HL-60 (cell line): ENCODE results near the gene KCNJ16.

Experiments used
- POLR2AphosphoS5 ChIP-seq: IDR thresholded peaks from 2 replicates; pipeline ENCODE4 v1.6.1; 2012; ENCODE audit warnings: low read depth
- TF ChIP-seq, protein P1 (sequence below): IDR thresholded peaks from one replicate; pipeline ENCODE4 v1.5.1; 2011; ENCODE audit warnings: low read length, control low read depth, inconsistent platforms; ENCODE audit not compliant: insufficient read depth

GRCh38 chr17:70181866-70182265 is 106.8 kb downstream of the KCNJ16 start:
- TF ChIP-seq, protein P1, sequence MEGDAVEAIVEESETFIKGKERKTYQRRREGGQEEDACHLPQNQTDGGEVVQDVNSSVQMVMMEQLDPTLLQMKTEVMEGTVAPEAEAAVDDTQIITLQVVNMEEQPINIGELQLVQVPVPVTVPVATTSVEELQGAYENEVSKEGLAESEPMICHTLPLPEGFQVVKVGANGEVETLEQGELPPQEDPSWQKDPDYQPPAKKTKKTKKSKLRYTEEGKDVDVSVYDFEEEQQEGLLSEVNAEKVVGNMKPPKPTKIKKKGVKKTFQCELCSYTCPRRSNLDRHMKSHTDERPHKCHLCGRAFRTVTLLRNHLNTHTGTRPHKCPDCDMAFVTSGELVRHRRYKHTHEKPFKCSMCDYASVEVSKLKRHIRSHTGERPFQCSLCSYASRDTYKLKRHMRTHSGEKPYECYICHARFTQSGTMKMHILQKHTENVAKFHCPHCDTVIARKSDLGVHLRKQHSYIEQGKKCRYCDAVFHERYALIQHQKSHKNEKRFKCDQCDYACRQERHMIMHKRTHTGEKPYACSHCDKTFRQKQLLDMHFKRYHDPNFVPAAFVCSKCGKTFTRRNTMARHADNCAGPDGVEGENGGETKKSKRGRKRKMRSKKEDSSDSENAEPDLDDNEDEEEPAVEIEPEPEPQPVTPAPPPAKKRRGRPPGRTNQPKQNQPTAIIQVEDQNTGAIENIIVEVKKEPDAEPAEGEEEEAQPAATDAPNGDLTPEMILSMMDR = no peak
- TF ChIP-seq POLR2AphosphoS5 = no peak
